Measurements from ENCODE around the gene SYNGR4. TPM values are rescaled to one million over a fixed set of nuclear protein-coding genes. Genes with fewer than 3 reads are reported as not detected.

The SYNGR4 gene
- total RNA-seq, 4 donors from 2014 or later: not detected

DNA sequence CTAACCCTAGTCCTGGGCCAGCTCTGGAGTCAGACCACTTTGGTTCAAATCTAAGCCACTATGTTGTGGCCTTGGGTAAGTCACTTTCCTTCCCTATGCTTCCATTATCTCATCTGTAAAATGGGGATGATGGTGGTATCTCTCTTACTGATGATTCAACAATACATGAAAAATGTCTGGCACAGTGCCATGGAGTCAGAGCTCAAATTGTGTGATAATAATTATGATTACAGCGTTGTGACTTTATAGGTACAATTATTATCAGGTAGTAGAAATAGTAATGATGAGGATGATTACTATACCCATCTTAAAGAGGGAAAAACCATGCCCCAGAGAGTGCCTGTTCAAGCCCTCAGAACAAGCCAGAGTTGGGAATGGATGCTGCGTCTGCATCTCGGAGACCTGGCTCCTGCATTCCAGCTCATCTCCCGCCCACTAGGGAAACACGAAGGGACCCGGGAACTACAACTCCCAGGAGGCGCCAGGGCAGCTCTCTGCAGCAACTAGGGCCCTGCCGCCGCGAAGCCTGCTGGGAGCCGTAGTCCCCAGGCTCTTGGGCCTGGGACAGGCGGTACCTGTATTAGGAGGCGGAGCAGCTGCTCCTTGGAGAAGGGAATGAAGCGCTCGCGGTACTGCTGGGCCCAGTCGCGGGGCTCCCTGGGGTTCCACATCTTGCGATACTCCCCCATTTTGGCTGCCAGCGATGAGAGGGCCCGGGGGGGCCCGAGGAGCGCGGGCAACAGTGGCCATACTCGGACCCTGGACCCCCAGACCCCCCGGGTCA, 1.3 kb upstream of the SYNGR4 start:
- peak in 3 of 6 experiments; percentile 24 to 51 (median 35) for TF ChIP-seq CTCF (IDR thresholded peaks at IDR 0.05)
- TF ChIP-seq POLR2A (IDR thresholded peaks at IDR 0.05): peak; percentile 28 to 70
- peak; percentile 92 to 98 (median 96) for DNase-seq
- Histone ChIP-seq H3K4me3 (peak overlapping the region; percentile 53 to 61 (median 56)), H3K9me3 (no peaks in the 10 kb centered on the region), H3K27ac (peak overlapping the region; percentile 87 to 97 (median 93)), H3K36me3 (peaks cover 0 to 4% (median 0%) of the 10 kb centered on the region in 3 donors), H3K27me3 (no peaks in the 10 kb centered on the region), H3K4me1 (peaks cover 0 to 7% (median 3%) of the 10 kb centered on the region in 4 donors)

DNA sequence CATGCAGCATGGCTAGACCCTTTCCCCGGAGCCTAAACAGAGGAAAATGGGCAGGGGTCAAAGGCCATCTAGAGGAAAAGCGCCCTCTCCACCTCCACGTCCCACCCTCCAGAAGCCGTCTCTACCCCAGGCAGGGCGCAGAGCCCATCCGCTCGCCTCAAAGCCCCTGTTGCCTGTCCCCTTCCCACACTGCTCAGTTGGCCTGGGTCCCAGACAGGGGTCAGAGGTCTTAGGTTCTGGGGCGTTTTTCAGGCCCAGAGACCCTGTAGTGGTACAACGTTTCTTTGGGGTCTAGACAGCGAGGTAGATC, 712 bp upstream of the SYNGR4 start:
- Histone ChIP-seq H3K4me3 (peak overlapping the region; percentile 53 to 61 (median 56)), H3K4me1 (peaks cover 0 to 7% (median 3%) of the 10 kb centered on the region in 4 donors), H3K36me3 (peaks cover 0 to 4% (median 0%) of the 10 kb centered on the region in 3 donors), H3K27ac (peak overlapping the region; percentile 87 to 97 (median 93)), H3K27me3 (no peaks in the 10 kb centered on the region), H3K9me3 (no peaks in the 10 kb centered on the region)
- DNase-seq: peak in 1 of 3 donors; percentile 20
- TF ChIP-seq POLR2A (IDR thresholded peaks at IDR 0.05) (no peak), CTCF (IDR thresholded peaks at IDR 0.05) (no peak)

DNA sequence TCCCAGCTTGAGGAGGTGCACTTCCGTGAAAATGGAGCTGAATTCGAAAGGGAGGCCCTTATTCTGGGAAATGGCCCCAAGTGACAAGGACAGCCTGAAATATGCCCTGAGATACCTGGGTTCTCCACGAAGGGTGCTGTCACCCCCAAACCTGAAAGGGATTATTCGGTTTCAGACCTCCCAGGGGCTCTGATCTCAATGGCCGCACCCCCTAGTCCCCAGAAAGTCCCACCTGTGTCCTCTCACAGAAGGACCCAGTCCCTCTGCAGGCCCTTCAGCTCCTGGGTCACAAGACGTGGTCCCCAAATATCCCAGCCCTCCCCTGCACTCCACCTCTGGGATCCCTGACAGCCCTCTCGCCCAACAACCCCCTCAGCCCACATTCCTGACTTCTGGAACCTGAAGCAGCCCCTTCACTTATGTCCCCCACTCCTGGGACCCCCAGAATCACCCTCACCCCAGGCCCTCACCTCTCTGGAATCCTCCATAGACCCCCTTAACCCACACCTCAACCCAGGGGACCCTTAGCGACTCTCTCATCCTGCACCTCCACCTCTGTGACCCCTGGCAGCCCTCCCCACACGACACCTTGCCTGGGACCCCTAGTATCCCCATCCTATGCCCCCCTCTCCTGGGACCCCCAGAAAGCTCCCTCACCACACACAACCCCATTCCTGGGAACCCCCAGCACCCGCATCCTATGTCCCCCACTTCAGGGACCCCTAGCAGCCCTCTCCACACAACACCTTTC, 606 bp downstream of the SYNGR4 start:
- DNase-seq: no peak
- H3K4me1 ChIP-seq: peaks cover 0 to 7% (median 3%) of the 10 kb centered on the region in 4 donors

DNA sequence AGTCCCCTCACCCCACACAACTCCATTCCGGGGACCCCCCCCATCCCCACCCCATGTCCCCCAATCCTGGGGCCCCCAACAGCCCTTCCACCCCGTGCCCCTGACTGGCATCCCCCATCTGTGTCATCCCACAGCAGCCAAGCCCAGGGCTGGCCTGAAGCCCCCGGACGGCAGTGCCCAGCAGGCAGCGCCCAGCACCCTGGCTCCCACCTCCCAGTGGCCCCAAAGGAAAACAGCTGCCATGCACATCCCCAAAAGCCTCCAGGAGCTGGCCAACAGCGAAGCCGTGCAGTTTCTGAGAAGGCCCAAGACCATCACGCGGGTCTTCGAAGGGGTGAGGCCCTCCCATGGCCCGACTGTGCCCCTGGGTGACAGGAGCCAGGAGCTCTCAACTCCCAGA, 1.4 kb downstream of the SYNGR4 start:
- TF ChIP-seq POLR2A (IDR thresholded peaks at IDR 0.05) (no peak), CTCF (IDR thresholded peaks at IDR 0.05) (no peak)
- no peaks in the 10 kb centered on the region for H3K36me3 ChIP-seq

More for the DNA sequence above, 606 bp downstream of the SYNGR4 start:
- Histone ChIP-seq H3K27me3 (no peaks in the 10 kb centered on the region), H3K36me3 (peaks cover 0 to 3% (median 0%) of the 10 kb centered on the region in 3 donors), H3K27ac (peak overlapping the region; percentile 87 to 97 (median 93)), H3K9me3 (no peaks in the 10 kb centered on the region), H3K4me3 (peak overlapping the region; percentile 39 to 61 (median 54))
- TF ChIP-seq CTCF (IDR thresholded peaks at IDR 0.05): peak in 1 of 6 experiments; percentile 14
- no peak for TF ChIP-seq POLR2A (IDR thresholded peaks at IDR 0.05)

DNA sequence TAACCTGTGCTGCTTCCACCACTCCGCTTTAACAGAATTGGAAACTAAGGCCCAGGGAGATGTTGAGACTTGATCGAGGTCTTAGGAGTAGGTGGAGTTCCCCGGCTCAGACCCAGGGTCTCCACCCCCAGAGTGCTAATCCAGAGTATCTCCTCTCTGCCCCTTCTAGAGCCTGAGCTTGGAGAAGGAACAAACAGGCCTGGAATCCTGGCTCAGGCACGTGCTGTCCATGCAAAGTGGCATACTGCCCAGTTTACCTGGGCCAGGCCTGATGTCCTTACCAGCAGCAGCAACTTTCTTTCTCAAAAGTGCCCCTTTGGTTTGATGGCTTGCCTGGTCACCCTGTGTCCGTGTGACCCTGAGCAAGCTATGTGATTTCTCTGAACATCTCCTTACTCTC, 3.7 kb downstream of the SYNGR4 start:
- no peaks in the 10 kb centered on the region for H3K9me3 ChIP-seq
- no peak for DNase-seq
- no peaks in the 10 kb centered on the region for H3K27me3 ChIP-seq
- no peak for TF ChIP-seq CTCF (IDR thresholded peaks at IDR 0.05)
- no peaks in the 10 kb centered on the region for H3K36me3 ChIP-seq
- H3K27ac ChIP-seq: peak overlapping the region in 1 of 4 donors; percentile 48
- no peak overlapping the region for H3K4me3 ChIP-seq
- peaks cover 0 to 7% (median 3%) of the 10 kb centered on the region in 4 donors for H3K4me1 ChIP-seq

More for the DNA sequence above, 1.4 kb downstream of the SYNGR4 start:
- Histone ChIP-seq H3K9me3 (no peaks in the 10 kb centered on the region), H3K4me3 (no peak overlapping the region), H3K27ac (no peak overlapping the region), H3K27me3 (no peaks in the 10 kb centered on the region), H3K4me1 (peaks cover 0 to 7% (median 3%) of the 10 kb centered on the region in 4 donors)
- DNase-seq: no peak

Data from Peyer's patch (tissue), 4 donors.